ENCODE data around the gene MOGAT3.
"Not testable (repeated sequence)": the region's sequence is repeated elsewhere in the genome, so short reads cannot be mapped to it uniquely, and the experiment has no call there.

Gene MOGAT3

GRCh38 chr7:101203740-101204738 is 3.2 kb upstream of the MOGAT3 start:
- DNase-seq (ENCODE audit: low spot score) = not testable (repeated sequence)

- DNase-seq (ENCODE audit: low spot score) = no peak
These were observed 1.7 kb upstream of the MOGAT3 start for GRCh38 chr7:101202603-101202918.

GRCh38 chr7:101201695-101202602 is 1.1 kb upstream of the MOGAT3 start:
- DNase-seq (ENCODE audit: low spot score) = no peak

- no peak for DNase-seq (ENCODE audit: low spot score)
These were observed 353 bp downstream of the MOGAT3 start for GRCh38 chr7:101200504-101200861.

GRCh38 chr7:101199522-101199921 is 1.3 kb downstream of the MOGAT3 start:
- not testable (repeated sequence) for DNase-seq (ENCODE audit: low spot score)

- DNase-seq (ENCODE audit: low spot score) = no peak
These were observed 2.4 kb downstream of the MOGAT3 start for GRCh38 chr7:101198476-101198875.

- DNase-seq (ENCODE audit: low spot score) = no peak
These were observed 2.8 kb downstream of the MOGAT3 start for GRCh38 chr7:101197991-101198390.

- DNase-seq (ENCODE audit: low spot score) = no peak
These were observed 5.0 kb downstream of the MOGAT3 start for GRCh38 chr7:101195884-101196283.

GRCh38 chr7:101189109-101189508 is 11.7 kb downstream of the MOGAT3 start:
- DNase-seq (ENCODE audit: low spot score) = no peak

GRCh38 chr7:101186844-101187428 is 13.9 kb downstream of the MOGAT3 start:
- no peak for DNase-seq (ENCODE audit: low spot score)

GRCh38 chr7:101186194-101186593 is 14.6 kb downstream of the MOGAT3 start:
- no peak for DNase-seq (ENCODE audit: low spot score)

GRCh38 chr7:101185258-101185839 is 15.5 kb downstream of the MOGAT3 start:
- DNase-seq (ENCODE audit: low spot score) = peak; percentile 63

- no peak for DNase-seq (ENCODE audit: low spot score)
These were observed 20.6 kb downstream of the MOGAT3 start, which contains the start of gene NAT16 for GRCh38 chr7:101180130-101180755. NAT16 (minus strand) TSS chr7:101180293; CDS start chr7:101174807, 5,486 bp downstream.

- no peak for DNase-seq (ENCODE audit: low spot score)
These were observed 21.1 kb downstream of the MOGAT3 start for GRCh38 chr7:101179713-101180112.

- peak; percentile 36 for DNase-seq (ENCODE audit: low spot score)
These were observed 21.7 kb downstream of the MOGAT3 start for GRCh38 chr7:101179117-101179516.

GRCh38 chr7:101177644-101178043 is 23.2 kb downstream of the MOGAT3 start:
- no peak for DNase-seq (ENCODE audit: low spot score)

- no peak for DNase-seq (ENCODE audit: low spot score)
These were observed 25.2 kb downstream of the MOGAT3 start for GRCh38 chr7:101175664-101176063.

GRCh38 chr7:101174322-101174854 is 26.4 kb downstream of the MOGAT3 start:
- no peak for DNase-seq (ENCODE audit: low spot score)

- DNase-seq (ENCODE audit: low spot score) = peak; percentile 87
These were observed 27.0 kb downstream of the MOGAT3 start for GRCh38 chr7:101173752-101174244.

GRCh38 chr7:101172854-101173751 is 27.7 kb downstream of the MOGAT3 start:
- DNase-seq (ENCODE audit: low spot score) = peak; percentile 94
